B cell (primary cell): Measurements from ENCODE around the gene PRELID1.

Source experiments
- EZH2 ChIP-seq: IDR thresholded peaks from 2 replicates; pipeline ENCODE4 v1.6.1; 2012; ENCODE audit warnings: borderline replicate concordance, low read depth, mild to moderate bottlenecking, moderate library complexity, low read length; ENCODE audit not compliant: insufficient read depth, poor library complexity, severe bottlenecking
- TF ChIP-seq, protein P1 (sequence below): fragments of 200-600 bp; IDR thresholded peaks from one replicate; pipeline ENCODE4 v1.8.0; 2022; ENCODE audit warnings: antibody characterized with exemption, mild to moderate bottlenecking

DNA sequence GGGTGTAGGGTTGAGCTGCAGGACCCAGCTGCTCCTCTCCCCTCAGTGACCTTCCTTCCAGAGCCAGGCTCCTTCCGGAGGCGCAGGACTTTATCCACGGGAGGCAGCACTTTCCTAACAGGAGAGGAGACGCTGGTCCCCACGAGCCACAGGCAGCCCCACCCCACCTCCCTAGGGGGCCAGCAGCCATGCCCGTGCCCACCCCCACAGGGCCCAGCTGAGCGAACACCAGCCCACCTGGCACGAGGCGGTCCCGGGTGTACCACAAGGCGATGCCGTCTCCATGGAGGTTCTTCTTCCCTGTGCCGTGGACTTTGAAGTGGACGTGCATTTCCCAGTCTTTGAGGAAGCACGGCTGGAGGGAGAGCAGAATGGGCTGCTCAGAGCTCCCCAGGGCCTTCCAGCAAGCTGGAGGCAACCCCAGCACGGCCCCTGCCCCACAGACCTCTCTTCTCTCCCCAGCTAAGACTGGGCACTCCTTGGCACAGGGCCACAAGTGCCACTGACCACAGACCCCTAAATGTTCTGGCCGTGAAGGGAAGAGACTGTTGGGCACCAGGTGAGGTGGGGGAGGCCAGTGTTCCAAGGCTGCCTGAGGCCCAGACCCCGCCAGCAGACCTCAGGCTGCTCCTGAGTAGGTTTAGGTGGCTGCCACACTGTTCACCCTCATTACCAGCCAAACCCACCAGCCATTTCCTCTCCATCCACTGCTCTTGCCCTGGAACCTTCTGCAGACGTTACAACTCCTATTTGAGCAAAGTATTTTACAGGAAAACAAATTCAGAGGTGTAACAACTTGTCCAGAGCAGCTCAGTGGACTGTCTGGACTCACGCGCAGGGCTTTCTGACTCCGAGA, 34.9 kb downstream of the PRELID1 start:
- TF ChIP-seq, protein P1, sequence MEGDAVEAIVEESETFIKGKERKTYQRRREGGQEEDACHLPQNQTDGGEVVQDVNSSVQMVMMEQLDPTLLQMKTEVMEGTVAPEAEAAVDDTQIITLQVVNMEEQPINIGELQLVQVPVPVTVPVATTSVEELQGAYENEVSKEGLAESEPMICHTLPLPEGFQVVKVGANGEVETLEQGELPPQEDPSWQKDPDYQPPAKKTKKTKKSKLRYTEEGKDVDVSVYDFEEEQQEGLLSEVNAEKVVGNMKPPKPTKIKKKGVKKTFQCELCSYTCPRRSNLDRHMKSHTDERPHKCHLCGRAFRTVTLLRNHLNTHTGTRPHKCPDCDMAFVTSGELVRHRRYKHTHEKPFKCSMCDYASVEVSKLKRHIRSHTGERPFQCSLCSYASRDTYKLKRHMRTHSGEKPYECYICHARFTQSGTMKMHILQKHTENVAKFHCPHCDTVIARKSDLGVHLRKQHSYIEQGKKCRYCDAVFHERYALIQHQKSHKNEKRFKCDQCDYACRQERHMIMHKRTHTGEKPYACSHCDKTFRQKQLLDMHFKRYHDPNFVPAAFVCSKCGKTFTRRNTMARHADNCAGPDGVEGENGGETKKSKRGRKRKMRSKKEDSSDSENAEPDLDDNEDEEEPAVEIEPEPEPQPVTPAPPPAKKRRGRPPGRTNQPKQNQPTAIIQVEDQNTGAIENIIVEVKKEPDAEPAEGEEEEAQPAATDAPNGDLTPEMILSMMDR: no peak
- TF ChIP-seq EZH2: no peak
